ENCODE results near the gene NR5A2.

The NR5A2 gene

DNA sequence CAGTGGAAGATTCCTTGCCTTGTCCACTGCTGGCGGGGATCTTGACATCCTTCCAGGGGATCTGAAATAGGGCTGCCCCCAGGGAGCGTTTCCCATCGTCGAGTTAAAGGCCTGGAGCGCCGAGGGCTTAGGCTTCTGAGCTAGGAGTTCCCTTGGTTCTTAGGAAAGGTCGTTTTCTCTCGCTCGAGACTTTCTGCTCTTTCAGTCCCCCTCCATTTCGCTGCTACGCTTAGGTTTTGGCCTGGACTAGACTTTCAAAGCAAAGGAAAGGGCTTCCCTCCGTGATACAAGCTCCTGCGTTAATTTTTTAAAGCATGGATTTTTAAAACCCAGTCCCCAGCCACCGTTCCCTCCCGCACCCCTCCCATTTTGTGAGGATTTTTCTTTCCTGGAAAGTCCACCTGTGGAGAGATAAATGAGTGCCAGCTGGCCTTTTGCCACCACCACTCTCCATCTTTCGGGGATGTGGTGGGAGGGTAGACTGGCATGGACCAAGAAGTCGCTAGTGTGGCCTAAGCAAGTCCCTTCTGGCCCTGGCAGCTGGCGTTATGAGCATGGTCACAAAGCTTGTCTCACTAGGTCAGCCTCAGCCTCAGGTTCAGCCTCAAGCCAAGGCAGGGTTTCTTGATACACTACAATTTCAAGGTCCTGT lies 9.2 kb downstream of the NR5A2 start:
- DNase-seq, result no peak

- no peak for DNase-seq
Observed at GRCh38 chr1:200037501-200037900, 10.0 kb downstream of the NR5A2 start.

- DNase-seq, result no peak
Observed at GRCh38 chr1:200037904-200038303, 10.4 kb downstream of the NR5A2 start.

DNA sequence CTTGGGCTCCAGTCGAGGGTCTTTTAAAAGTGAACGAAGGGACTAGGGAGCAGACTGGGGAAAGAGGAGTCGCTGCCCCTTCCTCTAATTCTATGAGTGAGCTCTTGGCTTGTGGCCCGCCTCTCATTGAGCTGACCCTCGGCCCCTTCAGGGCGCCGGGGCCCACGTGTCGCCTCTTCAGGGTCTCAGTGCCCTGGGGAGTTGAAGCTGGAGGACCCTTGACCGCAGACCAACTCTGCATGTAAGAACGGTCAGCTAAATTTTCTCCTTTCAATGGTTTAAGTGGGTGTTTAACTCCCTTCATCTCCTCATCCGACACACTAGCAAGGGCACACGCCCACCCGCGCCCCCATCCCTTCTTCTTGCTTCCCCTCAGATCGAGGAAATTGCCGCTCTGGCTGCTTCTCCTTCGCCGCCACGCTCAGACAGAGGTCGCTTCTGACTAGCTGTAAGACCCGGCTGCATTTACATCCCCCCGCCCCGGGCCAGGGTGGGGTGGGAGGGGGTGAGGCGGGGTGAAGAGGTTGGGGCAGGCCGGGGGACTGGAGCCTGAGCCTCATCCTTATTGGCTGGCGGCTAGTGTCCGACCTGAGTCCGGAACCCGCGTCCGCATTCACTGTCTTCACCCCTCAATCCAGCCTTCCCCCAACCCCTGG lies 10.9 kb downstream of the NR5A2 start:
- no peak for DNase-seq

DNA sequence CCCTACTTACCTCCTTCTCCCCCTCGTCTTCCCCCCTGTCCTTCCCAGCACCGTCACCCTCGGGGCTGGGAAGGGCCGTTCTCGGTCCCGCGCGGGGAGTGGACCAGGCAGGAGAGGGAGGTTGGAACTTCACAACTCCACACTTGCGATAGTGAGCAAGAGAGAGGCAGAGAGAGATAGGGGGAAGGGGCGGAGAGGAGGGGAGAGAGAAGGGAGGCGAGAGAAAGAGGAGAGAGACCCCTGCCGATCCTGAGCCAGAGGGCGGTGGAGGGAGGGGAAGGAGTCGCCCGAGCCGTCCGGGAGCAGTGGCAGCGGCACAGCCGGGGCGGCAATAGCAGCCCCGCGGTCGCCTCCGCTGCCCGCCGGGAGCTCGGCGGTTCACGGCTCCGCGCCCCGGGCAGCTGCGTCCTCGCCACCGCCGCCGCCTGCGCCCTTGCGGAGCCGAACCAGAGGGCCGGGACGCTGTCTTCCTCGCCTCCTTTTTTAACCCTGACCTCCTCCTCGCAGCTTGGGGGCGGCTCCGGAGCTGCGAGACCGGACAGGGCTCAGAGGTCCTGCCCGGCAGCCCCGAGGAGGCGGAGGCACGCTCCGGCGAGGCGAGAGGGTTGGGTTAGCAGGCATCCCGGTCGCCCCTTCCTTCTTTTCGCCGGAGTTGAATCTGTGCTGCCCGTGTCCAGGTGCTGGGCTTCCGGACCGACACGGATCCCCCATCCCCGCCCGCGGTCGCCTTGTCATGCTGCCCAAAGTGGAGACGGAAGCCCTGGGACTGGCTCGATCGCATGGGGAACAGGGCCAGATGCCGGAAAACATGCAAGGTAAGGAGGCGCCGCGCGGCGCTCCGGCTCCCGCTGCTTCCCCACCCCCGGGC lies 11.7 kb downstream of the NR5A2 start:
- no peak for DNase-seq

DNA sequence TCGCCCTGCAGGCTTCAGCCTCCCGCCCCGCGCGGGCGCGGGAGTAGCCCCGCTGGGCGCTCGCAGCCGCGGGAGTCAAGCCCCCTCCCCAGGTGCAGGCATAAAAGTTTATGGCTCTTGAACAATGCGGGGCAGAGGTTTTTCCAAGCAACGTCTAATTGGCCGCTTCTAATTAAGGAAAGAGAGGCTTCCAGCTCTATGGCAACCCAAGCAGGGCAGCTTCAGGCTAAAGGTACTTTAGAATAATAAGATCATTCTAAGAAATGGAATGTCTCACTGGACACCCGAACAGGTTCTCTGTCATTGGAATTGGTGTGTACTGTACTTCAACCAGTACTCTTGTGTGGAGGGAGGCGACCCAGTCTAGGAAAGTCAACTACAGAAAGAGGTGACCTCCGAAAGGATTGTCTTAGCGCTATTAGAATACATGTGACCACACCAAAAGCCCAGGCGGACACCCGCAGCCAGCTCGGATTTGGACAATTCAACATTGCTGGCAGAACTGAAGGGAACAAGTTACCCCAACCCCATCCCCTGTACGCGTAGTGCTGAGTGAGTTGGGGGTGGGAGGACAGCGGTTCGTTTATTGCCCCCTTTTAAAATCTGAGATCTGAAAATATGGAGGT lies 12.5 kb downstream of the NR5A2 start:
- no peak for DNase-seq

DNA sequence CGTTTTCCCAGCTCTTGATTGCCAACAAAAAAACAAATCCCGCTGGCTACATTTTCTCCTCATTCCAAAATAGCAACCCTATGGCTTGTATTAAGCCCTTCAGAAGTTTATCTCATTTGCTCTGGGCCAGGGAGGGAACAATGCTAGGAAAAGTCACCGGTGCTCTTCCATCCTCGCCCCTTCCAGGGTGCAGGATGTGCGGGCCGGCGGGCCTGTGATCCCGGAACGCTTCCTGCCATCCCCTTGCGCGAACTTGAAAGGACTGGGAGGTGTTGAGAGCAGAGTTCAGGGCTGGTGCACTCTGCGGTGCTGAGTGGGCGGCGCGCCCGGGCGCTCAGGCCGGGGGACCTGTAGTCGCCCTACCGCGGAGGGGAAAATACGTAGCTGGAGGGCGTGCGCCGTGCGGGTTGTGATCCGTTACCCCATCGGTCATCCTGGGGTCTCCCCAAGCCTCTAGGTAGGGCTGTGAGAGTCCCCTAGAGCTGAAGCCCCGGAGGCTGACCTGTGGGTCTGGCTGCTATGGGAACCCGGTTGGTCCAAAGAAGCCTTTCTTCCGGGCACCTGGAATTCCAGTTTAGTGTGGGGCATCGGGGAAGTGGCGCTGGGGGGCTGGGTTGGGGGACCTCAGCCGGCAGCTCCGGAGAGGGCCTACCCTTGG lies 13.1 kb downstream of the NR5A2 start:
- no peak for DNase-seq

DNA sequence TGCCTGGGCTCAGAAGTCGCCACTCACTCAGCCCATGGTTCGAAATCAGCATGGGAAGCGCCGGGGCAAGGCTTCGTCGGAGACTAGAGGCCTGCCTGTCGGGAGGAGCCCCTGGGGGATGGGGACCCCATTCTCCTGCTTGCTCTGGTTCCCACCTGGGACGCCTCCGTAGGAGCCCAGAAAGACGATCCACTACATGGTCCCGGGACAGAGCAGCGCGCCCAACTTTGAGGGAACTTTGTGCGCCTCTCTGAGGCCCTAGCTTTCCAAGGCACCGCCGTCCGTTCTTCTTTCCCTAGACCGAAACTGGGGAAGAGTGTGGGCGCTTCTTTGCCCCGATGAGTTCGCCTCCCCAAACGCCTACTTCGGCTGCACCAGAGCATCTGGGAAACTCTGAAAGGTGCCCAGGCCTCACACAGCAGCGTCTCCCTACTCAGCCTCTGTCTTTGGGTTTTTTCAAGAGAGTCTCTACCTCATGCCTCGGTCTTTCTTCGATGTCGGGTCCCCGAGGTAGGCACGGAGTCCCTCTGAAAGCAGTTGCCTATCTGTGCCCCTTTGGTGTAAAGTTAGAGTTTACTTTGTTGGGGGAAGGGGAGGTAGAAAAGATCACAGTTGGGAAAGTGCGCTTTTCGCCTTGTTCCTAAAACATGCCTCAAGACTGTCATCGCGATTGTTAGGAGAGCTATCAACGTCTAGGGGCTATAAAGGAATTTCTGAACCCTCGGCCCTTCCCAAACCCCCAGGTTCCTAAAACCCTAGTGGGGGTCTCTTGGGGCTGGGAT lies 14.0 kb downstream of the NR5A2 start:
- DNase-seq, result no peak

DNA sequence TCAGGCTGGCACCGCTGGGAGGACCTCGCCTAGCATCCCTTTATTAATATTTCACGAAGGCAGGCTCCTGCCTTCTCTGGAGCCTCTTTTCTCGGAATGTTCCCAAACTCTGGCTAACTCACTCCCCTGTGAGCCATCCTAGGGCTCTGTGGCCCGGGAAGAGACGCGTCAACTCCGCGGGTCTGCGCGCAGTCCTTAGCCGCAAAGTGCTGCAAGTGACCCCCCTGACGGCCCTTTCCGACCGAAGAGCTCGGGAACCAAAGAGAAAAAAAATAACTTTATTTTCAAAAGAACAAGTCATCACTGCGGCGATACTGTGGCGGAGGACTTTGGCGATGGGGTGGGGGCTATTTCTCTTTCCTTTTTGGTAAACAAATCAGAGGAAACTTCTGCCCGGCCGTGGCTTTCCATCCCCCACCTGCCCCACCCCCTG lies 14.6 kb downstream of the NR5A2 start:
- DNase-seq, result no peak

DNA sequence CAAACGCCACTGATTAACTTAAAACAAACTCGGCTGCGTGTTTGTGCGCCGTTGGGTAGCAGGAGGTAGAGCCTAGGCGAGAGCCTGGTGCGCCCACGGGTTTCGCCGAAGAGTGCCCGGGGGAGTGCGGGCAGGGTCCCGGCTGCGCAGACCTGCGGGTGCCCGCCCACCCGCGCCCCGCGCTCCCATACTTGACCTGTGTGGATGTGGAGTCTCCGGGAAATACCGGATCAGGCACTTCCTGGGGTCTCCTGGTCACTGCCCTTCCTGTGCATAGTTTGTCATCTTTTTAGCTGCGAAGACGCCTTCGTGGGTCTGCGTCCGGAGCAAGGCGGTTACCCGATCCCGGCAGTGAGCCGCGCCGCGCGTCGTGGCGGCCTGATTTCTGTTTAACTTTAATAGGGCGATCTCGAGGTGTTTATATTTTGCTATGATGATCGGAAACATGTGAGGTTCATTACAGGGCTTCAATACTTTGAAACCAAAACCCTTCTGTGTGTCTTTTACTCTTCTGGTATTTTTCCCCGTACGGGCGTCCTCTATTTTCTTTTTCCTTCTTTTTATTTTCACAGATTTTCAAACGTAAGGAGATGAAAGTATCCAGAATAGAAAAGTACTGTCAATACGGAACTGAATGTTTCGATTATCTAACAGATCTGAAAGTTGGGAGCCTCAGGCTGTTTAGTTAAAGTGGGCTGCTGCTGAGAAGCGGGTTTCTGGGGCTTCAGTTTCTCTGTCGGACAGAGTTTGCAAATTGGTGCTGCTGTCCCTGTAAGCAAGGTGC lies 15.2 kb downstream of the NR5A2 start:
- no peak for DNase-seq

DNA sequence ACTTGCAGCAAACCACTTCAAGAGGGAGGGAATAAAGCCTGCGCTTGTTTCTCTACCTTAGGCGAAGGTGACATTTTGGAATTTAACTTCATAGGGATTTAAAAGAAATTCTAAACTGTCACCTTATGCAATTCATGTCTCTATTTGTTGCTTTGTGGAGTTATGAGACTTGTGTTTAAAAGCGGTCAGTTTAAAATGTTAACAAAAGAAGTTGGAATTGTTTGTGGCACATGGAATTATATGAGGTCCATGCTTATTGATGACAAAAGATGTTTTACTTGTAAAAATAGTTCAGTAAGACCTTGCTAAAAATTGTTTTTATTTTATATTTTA lies 15.8 kb downstream of the NR5A2 start:
- DNase-seq, result no peak

- DNase-seq, result no peak
Observed at GRCh38 chr1:200046115-200046514, 18.6 kb downstream of the NR5A2 start.

DNA sequence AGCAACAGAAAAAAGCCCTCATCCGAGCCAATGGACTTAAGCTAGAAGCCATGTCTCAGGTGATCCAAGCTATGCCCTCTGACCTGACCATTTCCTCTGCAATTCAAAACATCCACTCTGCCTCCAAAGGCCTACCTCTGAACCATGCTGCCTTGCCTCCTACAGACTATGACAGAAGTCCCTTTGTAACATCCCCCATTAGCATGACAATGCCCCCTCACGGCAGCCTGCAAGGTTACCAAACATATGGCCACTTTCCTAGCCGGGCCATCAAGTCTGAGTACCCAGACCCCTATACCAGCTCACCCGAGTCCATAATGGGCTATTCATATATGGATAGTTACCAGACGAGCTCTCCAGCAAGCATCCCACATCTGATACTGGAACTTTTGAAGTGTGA lies 20.7 kb downstream of the NR5A2 start:
- DNase-seq, result no peak

DNA sequence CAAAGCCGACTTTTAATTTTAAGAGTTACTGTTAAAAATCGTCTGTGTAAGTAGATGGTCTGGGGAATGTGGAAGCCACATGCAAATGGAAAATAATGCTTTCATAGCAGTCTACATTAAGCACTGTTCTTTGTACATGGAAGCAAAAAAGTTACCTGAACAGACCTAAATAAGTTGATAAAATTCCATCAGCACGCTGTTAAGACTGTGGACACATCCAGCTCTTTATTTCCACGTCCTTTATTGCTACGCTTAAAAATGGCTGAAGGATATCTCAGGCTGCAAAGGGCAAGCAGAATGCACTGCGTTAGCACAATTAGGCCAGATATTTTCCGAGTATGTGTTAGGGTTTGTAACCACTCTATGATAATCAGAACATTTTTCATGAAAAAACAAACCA lies 22.3 kb downstream of the NR5A2 start:
- no peak for DNase-seq

DNA sequence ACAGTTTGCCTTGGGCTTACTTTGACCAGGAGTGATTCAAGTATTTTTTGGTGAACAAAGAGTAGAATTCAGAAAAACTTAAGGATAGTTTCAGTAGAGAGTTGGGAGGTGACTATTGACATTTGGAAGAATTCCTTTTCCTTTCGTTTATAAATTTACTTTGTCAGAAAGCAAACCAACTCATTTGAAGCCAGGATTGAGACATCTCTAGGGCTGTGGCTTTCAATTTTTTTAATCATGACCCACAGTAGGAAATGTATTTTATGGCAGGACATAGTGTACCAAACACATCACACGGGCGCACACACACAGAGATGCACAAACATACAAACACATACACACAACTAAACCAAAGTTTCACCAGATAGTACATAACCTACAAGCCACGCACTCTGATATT lies 24.1 kb downstream of the NR5A2 start:
- no peak for DNase-seq

- no peak for DNase-seq
Observed at GRCh38 chr1:200053091-200053490, 25.6 kb downstream of the NR5A2 start.

DNA sequence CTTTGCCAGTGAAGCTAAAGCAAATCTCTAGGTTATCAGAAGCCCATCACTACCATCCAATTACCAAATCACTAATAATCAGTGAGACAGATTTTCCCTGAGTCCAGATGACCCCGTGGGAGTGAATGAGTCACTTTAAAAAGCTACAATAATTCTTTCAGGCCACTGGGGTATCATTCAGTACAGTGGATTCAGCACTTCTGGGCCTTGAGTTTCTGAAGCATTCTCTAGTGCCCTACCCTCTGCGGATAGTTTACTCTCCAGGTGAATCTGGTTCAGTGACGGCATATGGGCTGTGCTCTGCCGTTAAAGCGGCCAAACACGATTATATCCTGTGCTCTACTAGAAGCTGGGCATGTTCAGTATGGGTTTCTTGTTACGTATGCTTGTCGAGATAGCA lies 26.1 kb downstream of the NR5A2 start:
- DNase-seq, result no peak

DNA sequence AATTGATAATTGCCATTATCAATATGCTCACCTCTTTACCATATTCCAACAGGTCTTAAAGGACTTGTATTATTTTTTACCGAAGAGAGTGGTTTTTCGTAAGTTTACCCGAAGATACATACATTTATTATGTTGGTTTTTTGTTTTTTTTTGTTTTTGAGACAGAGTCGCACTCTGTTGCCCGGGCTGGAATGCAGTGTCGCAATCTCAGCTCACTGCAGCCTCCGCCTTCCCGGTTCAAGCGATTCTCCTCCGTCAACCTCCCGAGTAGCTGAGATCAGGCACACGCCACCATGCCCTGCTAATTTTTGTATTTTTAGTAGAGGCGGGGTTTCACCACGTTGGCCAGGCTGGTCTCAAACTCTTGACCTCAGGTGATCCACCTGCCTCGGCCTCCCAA lies 30.8 kb downstream of the NR5A2 start:
- DNase-seq, result no peak

DNA sequence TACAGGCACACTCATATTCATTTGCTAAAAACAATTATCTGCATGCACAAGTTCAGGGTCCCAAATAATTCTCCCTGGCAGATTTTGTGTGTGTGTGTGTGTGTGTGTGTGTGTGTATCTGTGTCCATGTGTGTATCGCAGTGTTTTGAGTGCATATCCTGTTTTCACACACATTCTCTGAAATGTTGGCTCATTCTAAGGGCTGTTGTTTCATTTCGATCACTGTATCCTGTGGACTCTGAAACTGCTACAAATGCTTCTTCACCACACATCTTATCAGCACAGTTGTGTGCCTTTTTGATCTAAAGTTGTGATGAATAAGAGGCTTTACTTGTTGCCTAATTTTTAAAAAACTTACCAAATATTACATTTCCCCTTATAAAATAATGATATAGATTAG lies 34.6 kb downstream of the NR5A2 start:
- DNase-seq, result no peak

- DNase-seq, result no peak
Observed at GRCh38 chr1:200072636-200073285, 45.3 kb downstream of the NR5A2 start.

DNA sequence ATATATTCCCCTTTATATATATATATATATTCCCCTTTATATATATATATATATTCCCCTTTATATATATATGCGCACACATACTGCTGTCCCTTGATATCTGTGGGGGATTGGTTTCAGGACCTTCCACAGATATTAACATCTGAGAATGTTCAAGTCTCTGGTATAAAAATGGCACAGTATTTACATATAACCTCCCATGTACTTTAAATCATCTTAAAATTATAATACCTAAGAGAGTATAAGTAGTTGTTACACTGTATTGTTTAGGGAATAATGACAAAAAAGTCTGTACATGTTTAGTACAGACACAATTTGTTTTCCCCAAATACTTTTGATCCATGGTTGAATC lies 45.8 kb downstream of the NR5A2 start:
- DNase-seq, result no peak
